ENCODE measurements around the gene WDR17. TPM values are rescaled to one million over a fixed set of nuclear protein-coding genes. Genes with fewer than 3 reads are reported as not detected.

WDR17 gene
- total RNA-seq, 2 experiments from 2014 or later: 0.47 to 0.64 TPM

DNA sequence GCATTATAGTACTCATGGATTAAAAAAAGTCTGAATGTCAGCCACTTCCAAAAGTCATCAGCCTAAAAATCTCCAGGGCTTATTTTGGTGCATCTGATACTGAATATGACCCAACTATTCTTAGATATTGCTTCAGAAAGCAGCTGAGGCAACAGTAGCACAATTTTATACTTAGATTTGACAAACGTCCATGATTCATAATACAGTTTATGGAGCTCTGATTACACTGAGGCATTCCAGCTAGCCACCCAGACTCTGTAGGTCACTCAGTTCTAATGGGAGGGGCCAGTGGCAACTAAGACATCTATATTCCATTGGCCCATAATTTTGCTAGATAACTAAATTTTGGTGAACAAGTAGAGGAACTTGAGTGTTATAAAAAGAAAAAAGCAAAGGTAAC, 119.4 kb downstream of the WDR17 start:
- POLR2A ChIA-PET: no interaction called here
- H3K27me3 Mint-ChIP-seq: peaks cover 58% of the 10 kb centered on the region
- H3K36me3 Mint-ChIP-seq (ENCODE audit: low read depth): no peaks in the 10 kb centered on the region
- no peaks in the 10 kb centered on the region for H3K4me1 ChIP-seq (ENCODE audit: insufficient read depth, low read length)
- ATAC-seq (ENCODE audit: poor library complexity) (no peak), DNase-seq (no peak)
- intact Hi-C loops (cut with DNase I, micrococcal nuclease): no loop called here
- CTCF ChIA-PET: no interaction called here
- no peaks in the 10 kb centered on the region for H3K4me1 Mint-ChIP-seq (ENCODE audit: low read depth)
- H3K27ac Mint-ChIP-seq: no peak overlapping the region
- no peak overlapping the region for H3K4me3 Mint-ChIP-seq
- no peak overlapping the region for H3K27ac ChIP-seq (ENCODE audit: low read depth in 1 of 2, low read length in 2 of 2)
- no peaks in the 10 kb centered on the region for H3K9me3 Mint-ChIP-seq
- no peaks in the 10 kb centered on the region for H3K9me3 ChIP-seq (ENCODE audit: control insufficient read depth in 1 of 2, insufficient read depth in 1 of 2, low read length in 2 of 2)
- H3K4me3 ChIP-seq (ENCODE audit: low read length): no peak overlapping the region
- no peaks in the 10 kb centered on the region for H3K36me3 ChIP-seq (ENCODE audit: insufficient read depth, low read length)
- no peaks in the 10 kb centered on the region for H3K27me3 ChIP-seq (ENCODE audit: control insufficient read depth in 1 of 2, insufficient read depth in 2 of 2, low read length in 2 of 2)
- TF ChIP-seq, protein P1, sequence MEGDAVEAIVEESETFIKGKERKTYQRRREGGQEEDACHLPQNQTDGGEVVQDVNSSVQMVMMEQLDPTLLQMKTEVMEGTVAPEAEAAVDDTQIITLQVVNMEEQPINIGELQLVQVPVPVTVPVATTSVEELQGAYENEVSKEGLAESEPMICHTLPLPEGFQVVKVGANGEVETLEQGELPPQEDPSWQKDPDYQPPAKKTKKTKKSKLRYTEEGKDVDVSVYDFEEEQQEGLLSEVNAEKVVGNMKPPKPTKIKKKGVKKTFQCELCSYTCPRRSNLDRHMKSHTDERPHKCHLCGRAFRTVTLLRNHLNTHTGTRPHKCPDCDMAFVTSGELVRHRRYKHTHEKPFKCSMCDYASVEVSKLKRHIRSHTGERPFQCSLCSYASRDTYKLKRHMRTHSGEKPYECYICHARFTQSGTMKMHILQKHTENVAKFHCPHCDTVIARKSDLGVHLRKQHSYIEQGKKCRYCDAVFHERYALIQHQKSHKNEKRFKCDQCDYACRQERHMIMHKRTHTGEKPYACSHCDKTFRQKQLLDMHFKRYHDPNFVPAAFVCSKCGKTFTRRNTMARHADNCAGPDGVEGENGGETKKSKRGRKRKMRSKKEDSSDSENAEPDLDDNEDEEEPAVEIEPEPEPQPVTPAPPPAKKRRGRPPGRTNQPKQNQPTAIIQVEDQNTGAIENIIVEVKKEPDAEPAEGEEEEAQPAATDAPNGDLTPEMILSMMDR (IDR thresholded peaks at IDR 0.05): no peak

DNA sequence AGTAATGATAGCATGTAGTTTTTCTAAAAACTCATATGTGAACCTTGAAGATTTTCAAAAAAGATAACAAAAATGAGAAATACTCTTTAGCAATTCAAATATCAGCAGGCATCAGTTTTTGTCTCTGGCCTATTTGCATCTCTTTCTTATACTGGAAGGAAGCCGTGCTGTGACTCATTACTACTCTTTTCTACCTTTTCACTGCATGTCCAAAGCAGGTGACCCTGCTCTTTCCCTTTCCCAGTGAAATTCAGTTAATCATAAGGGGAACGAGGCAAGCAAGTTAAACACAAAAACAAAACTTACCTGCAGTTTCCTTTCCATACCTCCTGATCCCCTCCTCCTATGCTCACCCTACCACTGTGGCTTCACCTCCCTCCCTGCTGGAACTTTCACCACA, 120.4 kb downstream of the WDR17 start:
- DNase-seq (no peak), ATAC-seq (ENCODE audit: poor library complexity) (no peak)
- H3K27ac ChIP-seq (ENCODE audit: low read depth in 1 of 2, low read length in 2 of 2): no peak overlapping the region
- TF ChIP-seq, protein P1 (IDR thresholded peaks at IDR 0.05): no peak
- intact Hi-C loops (cut with DNase I, micrococcal nuclease): no loop called here
- H3K4me3 ChIP-seq (ENCODE audit: low read length): no peak overlapping the region
- ChIA-PET CTCF (no interaction called here), POLR2A (no interaction called here)
- Mint-ChIP-seq H3K4me3 (no peak overlapping the region), H3K27ac (no peak overlapping the region), H3K36me3 (ENCODE audit: low read depth) (no peaks in the 10 kb centered on the region), H3K27me3 (peaks cover 58% of the 10 kb centered on the region), H3K9me3 (no peaks in the 10 kb centered on the region), H3K4me1 (ENCODE audit: low read depth) (no peaks in the 10 kb centered on the region)
- H3K27me3 ChIP-seq (ENCODE audit: control insufficient read depth in 1 of 2, insufficient read depth in 2 of 2, low read length in 2 of 2): no peaks in the 10 kb centered on the region
- H3K4me1 ChIP-seq (ENCODE audit: insufficient read depth, low read length): no peaks in the 10 kb centered on the region
- H3K36me3 ChIP-seq (ENCODE audit: insufficient read depth, low read length): no peaks in the 10 kb centered on the region
- H3K9me3 ChIP-seq (ENCODE audit: control insufficient read depth in 1 of 2, insufficient read depth in 1 of 2, low read length in 2 of 2): no peaks in the 10 kb centered on the region

DNA sequence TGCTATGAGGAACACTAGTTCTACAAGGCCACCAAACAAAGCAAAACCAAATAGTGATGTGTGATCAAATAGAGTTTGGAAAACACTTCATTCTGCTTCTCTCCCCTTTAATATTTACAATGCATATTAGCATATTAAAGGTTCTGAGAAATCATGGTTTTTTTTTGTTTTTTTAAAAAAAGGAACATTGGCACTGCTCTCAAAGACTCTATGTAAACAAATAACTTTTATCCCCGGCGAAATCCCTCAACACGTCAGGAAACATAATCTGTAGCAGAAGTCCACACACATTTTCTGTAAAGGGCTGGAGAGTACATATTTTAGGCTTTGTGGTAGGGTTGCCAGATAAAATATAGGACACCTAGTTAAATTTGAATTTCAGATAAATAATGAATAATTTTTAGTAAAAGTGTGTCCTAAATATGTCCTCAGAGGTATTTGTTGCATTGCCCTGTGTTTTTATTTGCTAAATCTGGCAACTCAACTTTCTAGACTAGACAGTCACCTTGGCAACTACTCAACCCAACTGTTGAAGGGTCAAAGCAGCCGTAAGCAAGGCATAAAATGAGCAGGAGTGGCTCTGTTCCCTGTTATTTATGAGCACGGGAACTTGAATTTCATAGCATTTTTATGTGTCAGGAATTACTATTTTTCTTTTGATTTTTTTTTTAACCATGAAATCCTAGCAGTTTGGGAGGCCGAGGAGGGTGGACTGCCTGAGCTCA, 121.2 kb downstream of the WDR17 start:
- Mint-ChIP-seq H3K36me3 (ENCODE audit: low read depth) (no peaks in the 10 kb centered on the region), H3K4me1 (ENCODE audit: low read depth) (no peaks in the 10 kb centered on the region), H3K9me3 (no peaks in the 10 kb centered on the region), H3K4me3 (no peak overlapping the region), H3K27me3 (peaks cover 66% of the 10 kb centered on the region), H3K27ac (no peak overlapping the region)
- H3K4me1 ChIP-seq (ENCODE audit: insufficient read depth, low read length): no peaks in the 10 kb centered on the region
- DNase-seq (no peak), ATAC-seq (ENCODE audit: poor library complexity) (no peak)
- intact Hi-C loops (cut with DNase I, micrococcal nuclease): no loop called here
- H3K27me3 ChIP-seq (ENCODE audit: control insufficient read depth in 1 of 2, insufficient read depth in 2 of 2, low read length in 2 of 2): no peaks in the 10 kb centered on the region
- no peaks in the 10 kb centered on the region for H3K9me3 ChIP-seq (ENCODE audit: control insufficient read depth in 1 of 2, insufficient read depth in 1 of 2, low read length in 2 of 2)
- H3K4me3 ChIP-seq (ENCODE audit: low read length): no peak overlapping the region
- CTCF ChIA-PET: no interaction called here
- H3K36me3 ChIP-seq (ENCODE audit: insufficient read depth, low read length): no peaks in the 10 kb centered on the region
- no peak overlapping the region for H3K27ac ChIP-seq (ENCODE audit: low read depth in 1 of 2, low read length in 2 of 2)
- TF ChIP-seq, protein P1 (IDR thresholded peaks at IDR 0.05): no peak
- POLR2A ChIA-PET: no interaction called here

Data from CD4-positive, alpha-beta T cell (primary cell).